Activated naive CD4-positive, alpha-beta T cell treated with Interleukin-2 at 50 U/mL for 16 hours (primary cell): ENCODE data around the gene TMEM245.

Experiments used
- DNase-seq: peaks from one replicate; pipeline ENCODE4 v3.0.0-alpha.2; 2020

The TMEM245 gene

DNA sequence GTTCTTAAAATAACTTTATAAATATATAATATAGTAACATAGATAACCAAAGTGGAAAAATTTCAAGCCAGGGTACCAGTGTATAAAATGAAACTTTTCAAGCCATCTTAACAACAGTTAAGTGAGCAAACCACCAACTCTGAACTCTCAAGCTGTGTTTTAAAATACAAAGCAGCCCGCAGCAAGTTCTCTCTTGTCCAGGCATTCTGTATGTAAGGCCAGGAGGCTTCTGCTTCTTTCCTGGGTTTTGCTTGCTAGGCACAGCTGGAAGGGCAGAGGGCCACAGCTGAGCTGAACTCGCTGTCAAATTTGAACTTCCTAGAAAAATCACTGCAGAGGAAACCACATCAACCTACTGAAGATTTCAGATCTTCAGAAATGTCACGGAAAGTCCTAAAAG lies 99.6 kb downstream of the TMEM245 start:
- no peak for DNase-seq

GRCh38 chr9:109019420-109019819 lies 100.3 kb downstream of the TMEM245 start:
- no peak for DNase-seq

GRCh38 chr9:109017493-109017892 lies 102.3 kb downstream of the TMEM245 start:
- DNase-seq, result no peak

GRCh38 chr9:109017061-109017460 lies 102.7 kb downstream of the TMEM245 start:
- DNase-seq, result no peak

- DNase-seq, result no peak
These were observed 103.6 kb downstream of the TMEM245 start for GRCh38 chr9:109016132-109016531.

GRCh38 chr9:109014608-109015280 lies 105.0 kb downstream of the TMEM245 start:
- no peak for DNase-seq

DNA sequence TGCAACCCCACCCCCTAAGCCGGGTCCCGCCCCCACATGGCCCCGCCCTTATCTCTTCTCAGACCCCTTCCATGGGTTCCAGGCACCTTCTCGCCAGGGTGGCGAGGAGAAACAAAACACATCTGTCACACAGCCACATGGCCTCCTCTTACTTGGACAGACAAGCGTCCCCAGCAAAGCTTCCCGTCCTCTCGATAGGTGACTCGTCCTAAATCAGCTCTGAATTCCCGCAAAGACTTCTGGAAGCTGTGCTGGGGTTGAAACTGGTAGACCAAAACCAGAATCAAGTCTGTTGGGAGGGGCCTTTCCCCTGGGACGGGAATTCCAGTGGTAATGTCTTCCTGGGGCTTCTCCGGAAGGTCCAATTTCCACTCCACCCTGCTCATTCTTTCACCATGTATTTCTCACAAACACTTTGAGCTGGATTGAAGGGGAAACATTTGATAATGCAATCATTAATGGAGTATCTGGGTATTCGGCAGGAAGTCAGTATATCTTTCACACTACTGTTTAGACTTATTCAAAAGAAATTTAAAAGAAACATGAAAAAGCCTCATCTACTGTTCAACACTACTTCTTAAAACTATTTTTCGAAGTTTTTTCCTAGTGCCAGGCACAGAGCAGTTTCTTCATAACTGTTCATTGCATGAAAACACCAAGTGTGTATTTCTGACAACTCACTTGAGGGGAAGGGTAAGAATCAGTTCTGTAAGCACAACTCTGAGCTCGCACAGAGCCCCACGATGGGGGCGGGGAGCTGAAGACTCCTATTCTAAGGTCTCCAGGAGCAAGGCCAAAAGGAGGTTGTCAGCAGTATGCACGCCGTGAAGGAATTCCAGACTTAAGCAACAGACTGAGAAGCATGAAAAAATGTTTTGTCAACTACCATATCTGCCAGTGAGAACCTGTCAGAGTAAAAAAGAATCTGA lies 105.8 kb downstream of the TMEM245 start:
- no peak for DNase-seq

GRCh38 chr9:109012876-109013678 lies 106.7 kb downstream of the TMEM245 start, which contains the start of gene CTNNAL1:
TSS of gene CTNNAL1 (minus strand) at chr9:109013499. CDS start at chr9:109013442, 57 bp downstream.
- peak; percentile 83 for DNase-seq

DNA sequence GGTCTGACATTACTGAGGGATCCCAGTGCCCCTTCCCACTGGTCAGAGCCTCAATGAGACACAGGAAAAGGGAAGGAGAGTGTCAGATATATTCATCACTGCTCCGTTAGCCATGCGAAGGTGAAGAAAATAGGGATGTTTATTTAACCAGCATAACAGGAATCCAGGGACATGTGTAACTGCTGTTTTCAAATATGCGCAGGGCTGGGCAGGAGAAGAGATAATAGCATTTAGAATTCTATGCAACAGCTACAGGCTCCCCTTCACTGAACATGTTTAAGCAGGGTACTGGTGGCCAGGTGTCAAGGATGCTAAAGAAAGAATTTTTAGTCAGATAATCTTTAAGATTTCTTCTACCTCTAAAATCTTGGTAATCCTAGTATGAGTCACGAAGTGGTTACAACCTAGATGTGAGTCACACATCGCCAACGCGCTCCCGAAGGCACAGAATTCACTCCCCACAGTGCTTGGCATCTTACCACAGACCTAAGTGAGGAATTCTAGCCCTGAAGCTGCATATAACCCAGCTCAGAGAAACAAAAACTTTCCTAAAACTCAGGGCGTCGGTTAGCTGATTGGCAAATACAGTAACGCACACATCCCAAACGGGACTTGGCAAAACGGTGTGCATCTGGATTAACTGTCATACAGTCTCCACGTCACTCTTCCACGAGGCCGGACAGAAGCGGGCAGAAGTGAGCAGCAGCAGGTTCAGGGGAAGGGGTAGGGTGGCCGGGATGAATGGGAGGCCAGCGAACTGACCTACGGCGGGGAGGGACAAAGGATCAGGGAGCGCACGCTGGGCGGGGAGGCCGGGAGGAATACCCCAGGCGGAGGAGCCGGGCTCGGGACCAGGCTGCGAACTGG lies 107.5 kb downstream of the TMEM245 start:
- peak; percentile 62 for DNase-seq

- DNase-seq, result no peak
These were observed 108.5 kb downstream of the TMEM245 start for GRCh38 chr9:109011231-109011671.

- DNase-seq, result peak; percentile 64
These were observed 109.0 kb downstream of the TMEM245 start for GRCh38 chr9:109010746-109011145.

GRCh38 chr9:109005678-109006077 lies 114.1 kb downstream of the TMEM245 start:
- no peak for DNase-seq

- no peak for DNase-seq
These were observed 116.6 kb downstream of the TMEM245 start for GRCh38 chr9:109003116-109003515.

DNA sequence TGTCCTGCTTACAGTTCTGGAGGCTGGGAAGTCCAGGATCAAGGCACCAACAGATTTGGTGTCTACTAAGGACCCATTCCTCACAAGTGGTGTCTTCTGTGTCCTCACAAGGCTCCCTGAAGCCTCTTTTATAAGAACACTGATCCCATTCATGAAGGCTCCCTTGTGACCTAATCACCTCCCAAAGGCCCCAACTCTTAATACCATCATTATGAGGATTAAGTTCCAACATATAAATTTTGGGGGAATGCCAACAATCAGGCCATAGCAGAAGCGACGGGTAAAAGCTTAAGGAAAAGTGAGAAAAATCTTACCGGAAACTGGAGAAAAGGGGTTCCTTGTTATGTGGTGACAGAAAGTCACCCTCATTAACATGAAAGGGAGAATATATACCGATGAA lies 117.6 kb downstream of the TMEM245 start:
- no peak for DNase-seq

GRCh38 chr9:109001275-109001676 lies 118.5 kb downstream of the TMEM245 start:
- no peak for DNase-seq

GRCh38 chr9:108997112-108997511 lies 122.6 kb downstream of the TMEM245 start:
- DNase-seq, result no peak

- DNase-seq, result no peak
These were observed 123.1 kb downstream of the TMEM245 start for GRCh38 chr9:108996643-108997042.

DNA sequence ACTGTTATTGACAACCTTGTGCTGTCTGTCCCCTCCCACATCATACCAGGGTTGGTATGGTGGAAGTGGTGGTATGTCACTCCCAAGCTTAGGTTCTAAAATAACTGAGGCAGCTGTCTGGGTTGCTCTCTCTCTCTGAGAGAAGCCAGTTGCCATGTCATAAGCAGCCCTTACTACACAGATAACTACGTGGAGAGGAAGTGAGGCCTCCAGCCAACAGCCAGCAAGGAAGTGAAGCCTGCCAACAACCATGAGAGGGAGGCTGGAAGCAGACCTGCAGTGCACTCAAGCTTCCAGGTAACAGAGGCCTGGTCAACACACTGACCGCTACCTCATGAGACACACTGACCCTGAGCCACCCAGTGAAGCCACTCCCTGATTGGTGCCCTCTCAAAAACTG lies 125.1 kb downstream of the TMEM245 start:
- DNase-seq, result no peak

DNA sequence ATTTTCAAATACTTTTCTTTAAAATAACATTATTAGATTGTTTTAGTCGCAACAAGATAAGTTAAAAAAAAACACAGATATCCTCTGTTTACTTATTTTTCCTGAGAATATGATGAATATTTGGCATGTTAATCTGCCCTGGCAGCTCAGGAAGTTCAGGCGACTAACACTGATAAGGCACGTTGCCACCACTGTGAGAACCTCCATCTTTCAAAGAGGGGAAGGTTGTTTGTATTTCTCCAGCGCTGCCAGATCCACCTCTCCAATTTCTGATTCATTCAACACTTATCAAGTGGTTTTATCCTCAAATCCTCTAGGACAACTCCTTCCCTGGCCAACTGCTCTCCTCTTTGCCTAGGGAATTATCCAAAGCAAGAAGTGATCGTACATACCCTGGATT lies 128.3 kb downstream of the TMEM245 start:
- DNase-seq, result no peak

DNA sequence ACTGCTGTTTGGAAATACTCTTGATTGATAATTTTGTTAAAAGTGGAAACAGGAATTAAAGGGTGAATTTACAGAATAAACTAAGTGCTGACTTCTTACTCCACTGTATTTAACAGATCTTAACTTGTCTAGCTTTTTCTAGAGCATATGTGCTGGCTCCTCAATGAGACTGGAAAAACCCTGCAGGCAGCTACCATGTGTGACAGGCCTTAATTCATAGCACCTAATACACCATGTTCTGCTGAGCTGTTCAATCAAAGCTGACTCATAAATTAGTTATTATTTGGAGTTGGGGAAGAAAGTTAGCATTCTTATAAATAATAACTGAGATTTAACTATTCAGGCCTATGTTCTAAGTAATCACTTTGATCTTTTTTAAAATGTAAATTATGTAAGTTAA lies 135.9 kb downstream of the TMEM245 start:
- no peak for DNase-seq

GRCh38 chr9:108980893-108981292 lies 138.9 kb downstream of the TMEM245 start:
- DNase-seq, result no peak

DNA sequence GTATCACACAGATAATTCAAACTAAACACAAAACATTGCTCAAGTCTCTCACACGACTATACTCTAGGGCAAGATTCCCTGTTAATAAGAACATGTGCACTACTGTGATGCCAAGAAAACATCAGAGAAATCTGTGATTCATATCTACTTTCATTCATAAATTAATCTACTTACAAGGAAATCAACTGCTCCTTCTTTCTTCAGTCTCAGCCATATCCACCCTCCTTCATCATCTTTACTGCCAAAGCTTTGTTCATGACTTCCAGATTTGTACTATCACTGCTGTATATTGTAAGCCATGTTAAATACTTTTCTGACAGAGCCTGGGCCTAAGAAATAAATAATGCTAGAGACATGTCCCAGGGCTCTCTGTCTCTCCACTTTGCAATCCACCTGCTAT lies 141.5 kb downstream of the TMEM245 start:
- DNase-seq, result no peak
